Kidney (tissue), 14 donors: ENCODE measurements around the gene EPB41L3. TPM values are rescaled to one million over a fixed set of nuclear protein-coding genes. Genes with fewer than 3 reads are reported as not detected.

Experiments used
- DNase-seq, 5 donors: peaks; one replicate each; pipeline ENCODE4 v3.0.0-alpha.2; 2013 to 2020
- FAIRE-seq: peaks from 2 replicates; lab custom pipeline; 2012; peaks lifted over from hg19 to GRCh38; lab: Jason Lieb, UNC
- H3K27ac ChIP-seq, 2 donors: one replicate each; pipeline ENCODE4 v1.7.0; 2013; ENCODE audit warnings: low read depth in 2 of 2, low read length in 2 of 2, inconsistent platforms in 1 of 2
- H3K27me3 ChIP-seq: one replicate; pipeline ENCODE4 v1.7.1; 2013; ENCODE audit warnings: low read length, inconsistent platforms; ENCODE audit not compliant: control insufficient read depth, insufficient read depth
- H3K36me3 ChIP-seq, 3 donors: one replicate each; pipeline versions ENCODE4 v1.7.0 to v1.7.1; 2013; ENCODE audit warnings: low read length in 3 of 3, control low read depth in 1 of 3, inconsistent platforms in 1 of 3; ENCODE audit not compliant: insufficient read depth in 3 of 3, control insufficient read depth in 2 of 3
- H3K4me1 ChIP-seq, 3 donors: one replicate each; pipeline versions ENCODE4 v1.7.0 to v1.7.1; 2013; ENCODE audit warnings: low read length in 3 of 3, inconsistent platforms in 1 of 3, low read depth in 1 of 3; ENCODE audit not compliant: control insufficient read depth in 2 of 3, insufficient read depth in 2 of 3
- H3K4me3 ChIP-seq, 3 donors: one replicate each; pipeline versions ENCODE4 v1.7.0 to v1.8.1; 2013; ENCODE audit warnings: low read length in 3 of 3, control low read depth in 1 of 3, inconsistent platforms in 1 of 3
- H3K9ac ChIP-seq, 3 donors: one replicate each; pipeline versions ENCODE4 v1.7.0 to v1.7.1; 2013; ENCODE audit warnings: low read length in 3 of 3, control low read depth in 1 of 3, inconsistent platforms in 1 of 3
- H3K9me3 ChIP-seq, 3 donors: one replicate each; pipeline versions ENCODE4 v1.7.0 to v1.7.1; 2013; ENCODE audit warnings: low read length in 3 of 3, control low read depth in 1 of 3, inconsistent platforms in 1 of 3; ENCODE audit not compliant: control insufficient read depth in 2 of 3, insufficient read depth in 1 of 3
- CTCF ChIP-seq: IDR thresholded peaks from 3 replicates; pipeline ENCODE4 v1.5.1; 2012; ENCODE audit warnings: mild to moderate bottlenecking, moderate library complexity, borderline replicate concordance; ENCODE audit not compliant: insufficient read depth; ENCODE audit errors: extremely low read depth
- intact Hi-C: fragments of 100-400 bp; cut with DNase I; formaldehyde crosslinking; loops from one replicate; pipeline ENCODE4 v1.11.1; 2022
- polyA plus RNA-seq: library from polyadenylated mRNA; stranded (reverse); fragments of 350-450 nt; fragmentation: Illumina TruSeq; extraction: RNeasy Lipid Tissue Mini Kit (QIAGEN cat#74804); gene quantifications from one replicate; pipeline ENCODE4 v1.2.3, GENCODE V29; 2014; ENCODE audit warnings: low read depth, low replicate concordance; ENCODE audit not compliant: insufficient read depth
- total RNA-seq: library from RNA; stranded (reverse); fragmentation: NEBNext Ultra II Directional; extraction: Animal tissue kit (Norgen Biotek cat#: 25700); gene quantifications from one replicate; pipeline ENCODE4 v1.2.1, GENCODE V29; 2021
- donor health status: control.
- donor health status: control.
- donor health status: control.
- donor health status: control.
- donor health status: control.
- donor health status: DM: yes; HTN: yes; CAD: no.
- donor health status: Normal renal cell carcinoma (clear cell type).

EPB41L3 gene
- total and polyA plus RNA-seq, 2 donors from 2014 or later = 35.3 to 44.6 TPM

- Histone ChIP-seq H3K9ac (no peak overlapping the region), H3K27ac (no peak overlapping the region), H3K4me1 (no peaks in the 10 kb centered on the region), H3K36me3 (no peaks in the 10 kb centered on the region), H3K9me3 (no peaks in the 10 kb centered on the region), H3K4me3 (no peak overlapping the region), H3K27me3 (no peaks in the 10 kb centered on the region)
- no peak for DNase-seq
- FAIRE-seq = no peak
- no peak for TF ChIP-seq CTCF
- intact Hi-C loops = no loop called here
These were observed 154.9 kb downstream of the EPB41L3 start for GRCh38 chr18:5388896-5389295.

- TF ChIP-seq CTCF = no peak
- intact Hi-C loops = no loop called here
- peak in 4 of 5 donors; percentile 36 to 43 (median 39) for DNase-seq
These were observed 163.2 kb downstream of the EPB41L3 start for GRCh38 chr18:5380586-5380985.

GRCh38 chr18:5376986-5377385 is 166.8 kb downstream of the EPB41L3 start:
- H3K9ac ChIP-seq = no peak overlapping the region
- intact Hi-C loops = no loop called here
- no peaks in the 10 kb centered on the region for H3K36me3 ChIP-seq
- no peak for DNase-seq
- H3K27me3 ChIP-seq = no peaks in the 10 kb centered on the region
- no peak overlapping the region for H3K27ac ChIP-seq
- no peak for FAIRE-seq
- no peaks in the 10 kb centered on the region for H3K4me1 ChIP-seq
- H3K9me3 ChIP-seq = no peaks in the 10 kb centered on the region
- no peak overlapping the region for H3K4me3 ChIP-seq
- TF ChIP-seq CTCF = no peak

More at GRCh38 chr18:5380586-5380985, 163.2 kb downstream of the EPB41L3 start:
- H3K9me3 ChIP-seq = no peaks in the 10 kb centered on the region
- H3K36me3 ChIP-seq = no peaks in the 10 kb centered on the region
- H3K27me3 ChIP-seq = no peaks in the 10 kb centered on the region
- H3K27ac ChIP-seq = no peak overlapping the region
- no peak for FAIRE-seq
- no peaks in the 10 kb centered on the region for H3K4me1 ChIP-seq
- H3K9ac ChIP-seq = no peak overlapping the region
- no peak overlapping the region for H3K4me3 ChIP-seq

- peak in 2 of 5 donors; percentile 16 to 42 for DNase-seq
- H3K4me1 ChIP-seq = no peaks in the 10 kb centered on the region
- FAIRE-seq = no peak
These were observed 173.5 kb downstream of the EPB41L3 start for GRCh38 chr18:5370332-5370731.

More at GRCh38 chr18:5370332-5370731, 173.5 kb downstream of the EPB41L3 start:
- H3K9me3 ChIP-seq = no peaks in the 10 kb centered on the region
- no peaks in the 10 kb centered on the region for H3K27me3 ChIP-seq
- no peak overlapping the region for H3K27ac ChIP-seq
- no peaks in the 10 kb centered on the region for H3K36me3 ChIP-seq
- no peak overlapping the region for H3K9ac ChIP-seq
- no peak overlapping the region for H3K4me3 ChIP-seq
- intact Hi-C loops = no loop called here
- no peak for TF ChIP-seq CTCF
